GM20000 (cell line): ENCODE results near the gene GTF2H3.

Experiments used
- DNase-seq: peaks from one replicate; pipeline ENCODE4 v3.0.0; 2012; ENCODE audit warnings: low spot score
- CTCF ChIP-seq: IDR thresholded peaks from 2 replicates; pipeline ENCODE4 v1.5.1; 2012; ENCODE audit warnings: mild to moderate bottlenecking, control low read depth; ENCODE audit errors: extremely low read depth, missing control alignments

Gene GTF2H3

GRCh38 chr12:123645878-123646277 is 12.2 kb downstream of the GTF2H3 start:
- DNase-seq: no peak
- no peak for TF ChIP-seq CTCF

- DNase-seq: no peak
- no peak for TF ChIP-seq CTCF
Measured at GRCh38 chr12:123648401-123648800, 14.8 kb downstream of the GTF2H3 start.

GRCh38 chr12:123654129-123654701 is 20.6 kb downstream of the GTF2H3 start:
- no peak for TF ChIP-seq CTCF
- no peak for DNase-seq

- DNase-seq: peak; percentile 47
- no peak for TF ChIP-seq CTCF
Measured at GRCh38 chr12:123655420-123655819, 21.8 kb downstream of the GTF2H3 start.

- TF ChIP-seq CTCF: no peak
Measured at GRCh38 chr12:123656392-123656791, 22.8 kb downstream of the GTF2H3 start.

GRCh38 chr12:123657211-123657610 is 23.6 kb downstream of the GTF2H3 start:
- DNase-seq: no peak
- no peak for TF ChIP-seq CTCF

More at GRCh38 chr12:123656392-123656791, 22.8 kb downstream of the GTF2H3 start:
- DNase-seq: no peak

GRCh38 chr12:123659996-123660727 is 26.5 kb downstream of the GTF2H3 start:
- no peak for DNase-seq

More at GRCh38 chr12:123659996-123660727, 26.5 kb downstream of the GTF2H3 start:
- TF ChIP-seq CTCF: no peak
